ENCODE data around the gene TLCD5.

TLCD5 gene

GRCh38 chr11:120308081-120308480, 17.0 kb upstream of the TLCD5 start:
- DNase-seq = no peak

- no peak for DNase-seq
Observed at GRCh38 chr11:120310870-120311269, 14.2 kb upstream of the TLCD5 start.

- DNase-seq = no peak
Observed at GRCh38 chr11:120314861-120315260, 10.2 kb upstream of the TLCD5 start.

- no peak for DNase-seq
Observed at GRCh38 chr11:120316880-120317688, 8.0 kb upstream of the TLCD5 start.

GRCh38 chr11:120317689-120318480, 7.2 kb upstream of the TLCD5 start:
- no peak for DNase-seq

- no peak for DNase-seq
Observed at GRCh38 chr11:120318906-120319305, 6.2 kb upstream of the TLCD5 start.

GRCh38 chr11:120326228-120326627, 1.1 kb downstream of the TLCD5 start:
- DNase-seq = no peak

GRCh38 chr11:120326845-120327281, 1.8 kb downstream of the TLCD5 start:
- DNase-seq = no peak

GRCh38 chr11:120327311-120327710, 2.2 kb downstream of the TLCD5 start:
- DNase-seq = no peak

GRCh38 chr11:120329556-120329955, 4.5 kb downstream of the TLCD5 start:
- DNase-seq = no peak

GRCh38 chr11:120330045-120330444, 4.9 kb downstream of the TLCD5 start:
- DNase-seq = no peak

- no peak for DNase-seq
Observed at GRCh38 chr11:120331301-120331996, 6.3 kb downstream of the TLCD5 start.

- DNase-seq = no peak
Observed at GRCh38 chr11:120332822-120333716, 8.0 kb downstream of the TLCD5 start.

GRCh38 chr11:120333801-120334200, 8.7 kb downstream of the TLCD5 start:
- no peak for DNase-seq

GRCh38 chr11:120334332-120334731, 9.2 kb downstream of the TLCD5 start:
- DNase-seq = no peak

- DNase-seq = peak; percentile 59
Observed at GRCh38 chr11:120334894-120335462, 9.9 kb downstream of the TLCD5 start.

GRCh38 chr11:120335556-120335907, 10.4 kb downstream of the TLCD5 start:
- no peak for DNase-seq

GRCh38 chr11:120335908-120336640, 11.0 kb downstream of the TLCD5 start, which contains the start of gene ARHGEF12:
TSS of gene ARHGEF12 (plus strand) at chr11:120336413. CDS start at chr11:120337244, 831 bp downstream.
- DNase-seq = peak; percentile 62

GRCh38 chr11:120336641-120337354, 11.7 kb downstream of the TLCD5 start:
- no peak for DNase-seq

GRCh38 chr11:120337355-120338106, 12.4 kb downstream of the TLCD5 start:
- DNase-seq = no peak

All from activated gamma-delta T cell treated with Interleukin-2 at 50 U/mL for 16 hours (primary cell).